Kidney (tissue), 14 donors: Measurements from ENCODE around the gene RGS14. TPM values are rescaled to one million over a fixed set of nuclear protein-coding genes. Genes with fewer than 3 reads are reported as not detected.

Experiments
- DNase-seq, 5 donors: peaks; one replicate each; pipeline ENCODE4 v3.0.0-alpha.2; 2013 to 2020
- FAIRE-seq: peaks from 2 replicates; lab custom pipeline; 2012; peaks lifted over from hg19 to GRCh38; lab: Jason Lieb, UNC
- H3K27ac ChIP-seq, 2 donors: one replicate each; pipeline ENCODE4 v1.7.0; 2013; ENCODE audit warnings: low read depth in 2 of 2, low read length in 2 of 2, inconsistent platforms in 1 of 2
- H3K27me3 ChIP-seq: one replicate; pipeline ENCODE4 v1.7.1; 2013; ENCODE audit warnings: low read length, inconsistent platforms; ENCODE audit not compliant: control insufficient read depth, insufficient read depth
- H3K36me3 ChIP-seq, 3 donors: one replicate each; pipeline versions ENCODE4 v1.7.0 to v1.7.1; 2013; ENCODE audit warnings: low read length in 3 of 3, control low read depth in 1 of 3, inconsistent platforms in 1 of 3; ENCODE audit not compliant: insufficient read depth in 3 of 3, control insufficient read depth in 2 of 3
- H3K4me1 ChIP-seq, 3 donors: one replicate each; pipeline versions ENCODE4 v1.7.0 to v1.7.1; 2013; ENCODE audit warnings: low read length in 3 of 3, inconsistent platforms in 1 of 3, low read depth in 1 of 3; ENCODE audit not compliant: control insufficient read depth in 2 of 3, insufficient read depth in 2 of 3
- H3K4me3 ChIP-seq, 3 donors: one replicate each; pipeline versions ENCODE4 v1.7.0 to v1.8.1; 2013; ENCODE audit warnings: low read length in 3 of 3, control low read depth in 1 of 3, inconsistent platforms in 1 of 3
- H3K9ac ChIP-seq, 3 donors: one replicate each; pipeline versions ENCODE4 v1.7.0 to v1.7.1; 2013; ENCODE audit warnings: low read length in 3 of 3, control low read depth in 1 of 3, inconsistent platforms in 1 of 3
- H3K9me3 ChIP-seq, 3 donors: one replicate each; pipeline versions ENCODE4 v1.7.0 to v1.7.1; 2013; ENCODE audit warnings: low read length in 3 of 3, control low read depth in 1 of 3, inconsistent platforms in 1 of 3; ENCODE audit not compliant: control insufficient read depth in 2 of 3, insufficient read depth in 1 of 3
- CTCF ChIP-seq: IDR thresholded peaks from 3 replicates; pipeline ENCODE4 v1.5.1; 2012; ENCODE audit warnings: mild to moderate bottlenecking, moderate library complexity, borderline replicate concordance; ENCODE audit not compliant: insufficient read depth; ENCODE audit errors: extremely low read depth
- intact Hi-C: fragments of 100-400 bp; cut with DNase I; formaldehyde crosslinking; loops from one replicate; pipeline ENCODE4 v1.11.1; 2022
- polyA plus RNA-seq: library from polyadenylated mRNA; stranded (reverse); fragments of 350-450 nt; fragmentation: Illumina TruSeq; extraction: RNeasy Lipid Tissue Mini Kit (QIAGEN cat#74804); gene quantifications from one replicate; pipeline ENCODE4 v1.2.3, GENCODE V29; 2014; ENCODE audit warnings: low read depth, low replicate concordance; ENCODE audit not compliant: insufficient read depth
- total RNA-seq: library from RNA; stranded (reverse); fragmentation: NEBNext Ultra II Directional; extraction: Animal tissue kit (Norgen Biotek cat#: 25700); gene quantifications from one replicate; pipeline ENCODE4 v1.2.1, GENCODE V29; 2021
- donor health status: control.
- donor health status: control.
- donor health status: control.
- donor health status: control.
- donor health status: control.
- donor health status: DM: yes; HTN: yes; CAD: no.
- donor health status: Normal renal cell carcinoma (clear cell type).

Gene RGS14
- total and polyA plus RNA-seq, 2 donors from 2014 or later: 28.4 to 56.3 TPM

- DNase-seq (peak in 1 of 5 donors; percentile 2), FAIRE-seq (no peak)
- H3K27ac ChIP-seq: no peak overlapping the region
These were observed 978 bp upstream of the RGS14 start for GRCh38 chr5:177356746-177357145.

GRCh38 chr5:177357146-177357458, 622 bp upstream of the RGS14 start:
- H3K9ac ChIP-seq: no peak overlapping the region
- peaks cover 0 to 12% (median 0%) of the 10 kb centered on the region in 3 donors for H3K4me1 ChIP-seq
- H3K27ac ChIP-seq: no peak overlapping the region
- H3K4me3 ChIP-seq: no peak overlapping the region
- no peak for TF ChIP-seq CTCF
- no peaks in the 10 kb centered on the region for H3K27me3 ChIP-seq
- no peak for DNase-seq
- no peaks in the 10 kb centered on the region for H3K9me3 ChIP-seq
- intact Hi-C loops: no loop called here
- no peaks in the 10 kb centered on the region for H3K36me3 ChIP-seq
- FAIRE-seq: no peak

More at GRCh38 chr5:177356746-177357145, 978 bp upstream of the RGS14 start:
- Histone ChIP-seq H3K4me1 (peaks cover 0 to 13% (median 0%) of the 10 kb centered on the region in 3 donors), H3K4me3 (no peak overlapping the region), H3K27me3 (no peaks in the 10 kb centered on the region), H3K9me3 (no peaks in the 10 kb centered on the region), H3K9ac (no peak overlapping the region), H3K36me3 (no peaks in the 10 kb centered on the region)
- no peak for TF ChIP-seq CTCF
- intact Hi-C loops: no loop called here

- no peak overlapping the region for H3K9ac ChIP-seq
- FAIRE-seq: no peak
- peaks cover 0 to 15% (median 5%) of the 10 kb centered on the region in 3 donors for H3K4me1 ChIP-seq
- H3K27me3 ChIP-seq: no peaks in the 10 kb centered on the region
- H3K4me3 ChIP-seq: no peak overlapping the region
- H3K36me3 ChIP-seq: no peaks in the 10 kb centered on the region
- H3K9me3 ChIP-seq: no peaks in the 10 kb centered on the region
- DNase-seq: no peak
- TF ChIP-seq CTCF: no peak
- intact Hi-C loops: no loop called here
- H3K27ac ChIP-seq: no peak overlapping the region
These were observed 671 bp downstream of the RGS14 start for GRCh38 chr5:177358370-177358819.

GRCh38 chr5:177359451-177359851, 1.7 kb downstream of the RGS14 start:
- DNase-seq (no peak), FAIRE-seq (no peak)
- H3K9ac ChIP-seq: no peak overlapping the region
- intact Hi-C loops: no loop called here
- no peaks in the 10 kb centered on the region for H3K36me3 ChIP-seq
- H3K27me3 ChIP-seq: no peaks in the 10 kb centered on the region
- H3K9me3 ChIP-seq: no peaks in the 10 kb centered on the region
- no peak overlapping the region for H3K4me3 ChIP-seq
- TF ChIP-seq CTCF: no peak
- no peak overlapping the region for H3K27ac ChIP-seq
- peaks cover 0 to 20% (median 9%) of the 10 kb centered on the region in 3 donors for H3K4me1 ChIP-seq
